ENCODE results near the gene APEX2.

DNA sequence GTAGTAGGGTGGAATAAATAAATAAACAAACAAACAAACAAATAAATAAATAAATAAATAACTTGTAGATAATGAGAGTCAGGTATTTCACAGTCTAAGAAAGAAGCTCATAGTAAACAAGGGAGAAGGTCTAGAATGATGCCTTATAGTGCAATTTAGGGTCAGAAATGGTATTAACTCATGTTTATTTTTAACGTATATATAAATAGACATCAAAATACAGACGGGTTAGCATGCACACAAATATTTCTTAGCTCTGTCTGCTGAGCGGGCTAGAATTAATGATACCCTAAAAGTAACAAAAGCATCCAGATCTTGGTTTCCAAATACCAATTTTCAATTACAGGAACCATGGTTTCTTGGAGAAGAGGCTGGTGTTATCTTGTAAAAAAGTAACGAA is 22.8 kb upstream of the APEX2 start:
- TF ChIP-seq CTCF (IDR thresholded peaks at IDR 0.05; ENCODE audit: insufficient read depth, low read length) (no peak), POLR2AphosphoS5 (IDR thresholded peaks at IDR 0.05; ENCODE audit: low read depth) (no peak), REST (IDR thresholded peaks at IDR 0.05; ENCODE audit: insufficient replicate concordance, low read depth) (no peak), GABPA (IDR thresholded peaks at IDR 0.05; ENCODE audit: low read depth) (no peak), SPI1 (IDR thresholded peaks at IDR 0.05; ENCODE audit: borderline replicate concordance, low read depth) (no peak)
